Astrocyte (in vitro differentiated cells and primary cell): ENCODE results near the gene LRRN1. TPM values are rescaled to one million over a fixed set of nuclear protein-coding genes. Genes with fewer than 3 reads are reported as not detected.
A peak's percentile ranks its signal among the peaks of the same experiment; 100 is the strongest.

Experiments used
- DNase-seq: peaks from one replicate; pipeline ENCODE4 v3.0.0-alpha.2; 2010; ENCODE audit warnings: low read depth
- FAIRE-seq: peaks from 2 replicates; lab custom pipeline; 2011; peaks lifted over from hg19 to GRCh38; lab: Jason Lieb, UNC
- H2AFZ ChIP-seq: 2 replicates; pipeline ENCODE4 v1.6.0; 2012; ENCODE audit warnings: low read depth, low read length, inconsistent platforms
- H3K27ac ChIP-seq: 2 replicates; pipeline ENCODE4 v1.5.1; 2011; ENCODE audit warnings: low read depth, low read length, inconsistent platforms
- H3K27me3 ChIP-seq: 2 replicates; pipeline ENCODE4 v1.6.0; 2011; ENCODE audit warnings: low read length, inconsistent platforms; ENCODE audit not compliant: insufficient read depth
- H3K36me3 ChIP-seq: 2 replicates; pipeline ENCODE4 v1.5.1; 2011; ENCODE audit warnings: low read length, inconsistent platforms; ENCODE audit not compliant: insufficient read depth
- H3K4me1 ChIP-seq: 2 replicates; pipeline ENCODE4 v1.5.1; 2011; ENCODE audit warnings: low read length, inconsistent platforms; ENCODE audit not compliant: insufficient read depth
- H3K4me2 ChIP-seq: 2 replicates; pipeline ENCODE4 v1.6.0; 2012; ENCODE audit warnings: low read length, inconsistent platforms
- H3K4me3 ChIP-seq: 2 replicates; pipeline ENCODE4 v1.5.1; 2011; ENCODE audit warnings: low read depth, mild to moderate bottlenecking, low read length, inconsistent platforms; ENCODE audit not compliant: insufficient read depth
- H3K79me2 ChIP-seq: 2 replicates; pipeline ENCODE4 v1.6.0; 2012; ENCODE audit warnings: mild to moderate bottlenecking, low read length, inconsistent platforms; ENCODE audit not compliant: insufficient read depth
- H3K9ac ChIP-seq: 2 replicates; pipeline ENCODE4 v1.6.0; 2012; ENCODE audit warnings: mild to moderate bottlenecking, low read length, inconsistent platforms
- H3K9me3 ChIP-seq: 2 replicates; pipeline ENCODE4 v1.5.1; 2012; ENCODE audit warnings: low read depth, mild to moderate bottlenecking, low read length, inconsistent platforms; ENCODE audit not compliant: insufficient read depth
- H4K20me1 ChIP-seq: 2 replicates; pipeline ENCODE4 v1.6.0; 2012; ENCODE audit warnings: low read length, inconsistent platforms; ENCODE audit not compliant: insufficient read depth
- H3K27ac Mint-ChIP-seq: one replicate; pipeline ENCODE4 v1.8.0; 2021; ENCODE audit warnings: mild to moderate bottlenecking, mixed read lengths; ENCODE audit not compliant: unreplicated experiment
- H3K27me3 Mint-ChIP-seq: one replicate; pipeline ENCODE4 v1.8.0; 2021; ENCODE audit warnings: low read depth, mixed read lengths; ENCODE audit not compliant: unreplicated experiment
- H3K36me3 Mint-ChIP-seq: one replicate; pipeline ENCODE4 v1.8.0; 2021; ENCODE audit warnings: low read depth, mixed read lengths; ENCODE audit not compliant: unreplicated experiment
- H3K4me1 Mint-ChIP-seq: one replicate; pipeline ENCODE4 v1.8.0; 2021; ENCODE audit warnings: low read depth, mixed read lengths; ENCODE audit not compliant: unreplicated experiment
- H3K4me3 Mint-ChIP-seq: one replicate; pipeline ENCODE4 v1.8.0; 2021; ENCODE audit warnings: mild to moderate bottlenecking, moderate library complexity, mixed read lengths; ENCODE audit not compliant: unreplicated experiment
- H3K9me3 Mint-ChIP-seq: one replicate; pipeline ENCODE4 v1.8.0; 2021; ENCODE audit warnings: mild to moderate bottlenecking, mixed read lengths; ENCODE audit not compliant: unreplicated experiment
- CTCF ChIP-seq: IDR thresholded peaks from 2 replicates; pipeline ENCODE4 v1.5.1; 2011; ENCODE audit warnings: low read depth, mild to moderate bottlenecking, inconsistent platforms, low read length, moderate library complexity; ENCODE audit not compliant: insufficient read depth
- EZH2 ChIP-seq: IDR thresholded peaks from 2 replicates; pipeline ENCODE4 v1.6.1; 2012; ENCODE audit warnings: mild to moderate bottlenecking, low read length, inconsistent platforms; ENCODE audit not compliant: insufficient read depth
- total RNA-seq: library from RNA; stranded (reverse); gene quantifications from 2 replicates; pipeline ENCODE4 v1.2.1, GENCODE V29; 2021

Gene LRRN1
- total RNA-seq, 1 donor from 2014 or later, result 35.6 TPM

- Histone ChIP-seq H2AFZ (no peak overlapping the region), H3K4me3 (no peak overlapping the region), H3K9ac (no peak overlapping the region), H3K27ac (no peak overlapping the region), H4K20me1 (no peaks in the 10 kb centered on the region), H3K4me1 (no peaks in the 10 kb centered on the region), H3K4me2 (no peak overlapping the region), H3K27me3 (no peaks in the 10 kb centered on the region), H3K79me2 (no peaks in the 10 kb centered on the region), H3K9me3 (no peaks in the 10 kb centered on the region), H3K36me3 (no peaks in the 10 kb centered on the region)
- FAIRE-seq (no peak), DNase-seq (peak; percentile 45)
- TF ChIP-seq EZH2 (no peak), CTCF (no peak)
- H3K27me3 Mint-ChIP-seq, result no peaks in the 10 kb centered on the region
- H3K4me3 Mint-ChIP-seq, result no peak overlapping the region
- H3K36me3 Mint-ChIP-seq, result no peaks in the 10 kb centered on the region
- H3K27ac Mint-ChIP-seq, result no peak overlapping the region
- H3K9me3 Mint-ChIP-seq, result no peaks in the 10 kb centered on the region
- peaks cover 7% of the 10 kb centered on the region for H3K4me1 Mint-ChIP-seq
Measured at GRCh38 chr3:3765661-3766060, 33.6 kb upstream of the LRRN1 start.

GRCh38 chr3:3766140-3766539, 33.1 kb upstream of the LRRN1 start:
- Histone ChIP-seq H3K36me3 (no peaks in the 10 kb centered on the region), H4K20me1 (no peaks in the 10 kb centered on the region), H3K79me2 (no peaks in the 10 kb centered on the region), H3K27me3 (no peaks in the 10 kb centered on the region), H3K4me1 (no peaks in the 10 kb centered on the region), H2AFZ (no peak overlapping the region), H3K4me2 (no peak overlapping the region), H3K4me3 (no peak overlapping the region), H3K9me3 (no peaks in the 10 kb centered on the region), H3K9ac (no peak overlapping the region), H3K27ac (no peak overlapping the region)
- H3K9me3 Mint-ChIP-seq, result peaks cover 2% of the 10 kb centered on the region
- H3K4me1 Mint-ChIP-seq, result peaks cover 7% of the 10 kb centered on the region
- FAIRE-seq (no peak), DNase-seq (no peak)
- H3K36me3 Mint-ChIP-seq, result no peaks in the 10 kb centered on the region
- H3K27me3 Mint-ChIP-seq, result no peaks in the 10 kb centered on the region
- H3K4me3 Mint-ChIP-seq, result no peak overlapping the region
- no peak for TF ChIP-seq EZH2
- no peak for TF ChIP-seq CTCF
- no peak overlapping the region for H3K27ac Mint-ChIP-seq

- TF ChIP-seq EZH2, result no peak
- no peak for TF ChIP-seq CTCF
- no peaks in the 10 kb centered on the region for H3K36me3 ChIP-seq
- H3K4me3 ChIP-seq, result no peak overlapping the region
- H2AFZ ChIP-seq, result no peak overlapping the region
- H3K9me3 ChIP-seq, result peaks cover 3% of the 10 kb centered on the region
- Mint-ChIP-seq H3K4me3 (no peak overlapping the region), H3K4me1 (no peaks in the 10 kb centered on the region), H3K27ac (no peak overlapping the region), H3K9me3 (peaks cover 7% of the 10 kb centered on the region), H3K27me3 (no peaks in the 10 kb centered on the region), H3K36me3 (peaks cover 3% of the 10 kb centered on the region)
- H3K4me1 ChIP-seq, result no peaks in the 10 kb centered on the region
- H3K79me2 ChIP-seq, result no peaks in the 10 kb centered on the region
- H4K20me1 ChIP-seq, result no peaks in the 10 kb centered on the region
- no peak overlapping the region for H3K9ac ChIP-seq
- FAIRE-seq (no peak), DNase-seq (no peak)
- H3K27ac ChIP-seq, result no peak overlapping the region
- H3K27me3 ChIP-seq, result no peaks in the 10 kb centered on the region
- no peak overlapping the region for H3K4me2 ChIP-seq
Measured at GRCh38 chr3:3771094-3771493, 28.1 kb upstream of the LRRN1 start.
